ENCODE measurements around the gene SLC22A13. TPM values are rescaled to one million over a fixed set of nuclear protein-coding genes. Genes with fewer than 3 reads are reported as not detected.

The SLC22A13 gene
- polyA plus RNA-seq, 1 experiment, result 0.15 TPM

- H3K4me3 ChIP-seq (ENCODE audit: low read depth, low read length), result no peak overlapping the region
- no peak for TF ChIP-seq CTCF (IDR thresholded peaks at IDR 0.05; ENCODE audit: low read depth, low read length)
- ChIA-PET CTCF (interaction anchor here (0.5 kb wide), 1 partner anchor 1039 kb away, joined by 4 read pairs; no protein-coding TSS in a partner anchor), POLR2A (no interaction called here)
- H3K9me3 ChIP-seq (ENCODE audit: control insufficient read depth, insufficient read depth, low read length), result no peaks in the 10 kb centered on the region
- DNase-seq (ENCODE audit: low read depth, low spot score), result no peak
- H3K27me3 ChIP-seq (ENCODE audit: control insufficient read depth, insufficient read depth, low read length), result no peaks in the 10 kb centered on the region
- no peak overlapping the region for H3K27ac ChIP-seq (ENCODE audit: low read depth, low read length)
Measured at GRCh38 chr3:38267662-38268061, 2.0 kb downstream of the SLC22A13 start.

- Histone ChIP-seq H3K9me3 (ENCODE audit: control insufficient read depth, insufficient read depth, low read length) (no peaks in the 10 kb centered on the region), H3K27me3 (ENCODE audit: control insufficient read depth, insufficient read depth, low read length) (no peaks in the 10 kb centered on the region), H3K27ac (ENCODE audit: low read depth, low read length) (no peak overlapping the region), H3K4me3 (ENCODE audit: low read depth, low read length) (no peak overlapping the region)
- ChIA-PET POLR2A (no interaction called here), CTCF (interaction anchor here (0.5 kb wide), 1 partner anchor 1039 kb away, joined by 4 read pairs; no protein-coding TSS in a partner anchor)
- no peak for TF ChIP-seq CTCF (IDR thresholded peaks at IDR 0.05; ENCODE audit: low read depth, low read length)
- no peak for DNase-seq (ENCODE audit: low read depth, low spot score)
Measured at GRCh38 chr3:38268087-38268486, 2.5 kb downstream of the SLC22A13 start.

- Histone ChIP-seq H3K27ac (ENCODE audit: low read depth, low read length) (no peak overlapping the region), H3K9me3 (ENCODE audit: control insufficient read depth, insufficient read depth, low read length) (no peaks in the 10 kb centered on the region), H3K4me3 (ENCODE audit: low read depth, low read length) (no peak overlapping the region), H3K27me3 (ENCODE audit: control insufficient read depth, insufficient read depth, low read length) (no peaks in the 10 kb centered on the region)
- POLR2A ChIA-PET, result no interaction called here
- no peak for DNase-seq (ENCODE audit: low read depth, low spot score)
- no peak for TF ChIP-seq CTCF (IDR thresholded peaks at IDR 0.05; ENCODE audit: low read depth, low read length)
- CTCF ChIA-PET, result no interaction called here
Measured at GRCh38 chr3:38268522-38268921, 2.9 kb downstream of the SLC22A13 start.

- ChIA-PET CTCF (interaction anchor here (1.0 kb wide), 2 partner anchors 30 to 76 kb away, joined by 3 to 4 read pairs; partner anchors contain the start of gene XYLB), POLR2A (no interaction called here)
- H3K27me3 ChIP-seq (ENCODE audit: control insufficient read depth, insufficient read depth, low read length), result no peaks in the 10 kb centered on the region
- H3K27ac ChIP-seq (ENCODE audit: low read depth, low read length), result no peak overlapping the region
- DNase-seq (ENCODE audit: low read depth, low spot score), result no peak
- no peak overlapping the region for H3K4me3 ChIP-seq (ENCODE audit: low read depth, low read length)
- no peak for TF ChIP-seq CTCF (IDR thresholded peaks at IDR 0.05; ENCODE audit: low read depth, low read length)
- no peaks in the 10 kb centered on the region for H3K9me3 ChIP-seq (ENCODE audit: control insufficient read depth, insufficient read depth, low read length)
Measured at GRCh38 chr3:38270606-38271005, 5.0 kb downstream of the SLC22A13 start.

GRCh38 chr3:38271553-38271952 is 5.9 kb downstream of the SLC22A13 start:
- no peak for TF ChIP-seq CTCF (IDR thresholded peaks at IDR 0.05; ENCODE audit: low read depth, low read length)
- ChIA-PET POLR2A (no interaction called here), CTCF (interaction anchor here (0.5 to 1.0 kb wide), 2 partner anchors 30 to 36 kb away, joined by 3 read pairs; no protein-coding TSS in a partner anchor)

More at GRCh38 chr3:38271553-38271952, 5.9 kb downstream of the SLC22A13 start:
- no peaks in the 10 kb centered on the region for H3K9me3 ChIP-seq (ENCODE audit: control insufficient read depth, insufficient read depth, low read length)
- H3K27me3 ChIP-seq (ENCODE audit: control insufficient read depth, insufficient read depth, low read length), result no peaks in the 10 kb centered on the region
- no peak overlapping the region for H3K4me3 ChIP-seq (ENCODE audit: low read depth, low read length)
- no peak for DNase-seq (ENCODE audit: low read depth, low spot score)
- no peak overlapping the region for H3K27ac ChIP-seq (ENCODE audit: low read depth, low read length)
